Stimulated activated memory B cell treated with anti-CD40 and anti-IgM and Interleukin-4, amounts not matched to agents 10 μg/mL and 1 μg/mL and 100 μg/mL, for 72 hours (primary cell): ENCODE measurements around the gene RORC.
"Not testable (repeated sequence)": the region's sequence is repeated elsewhere in the genome, so short reads cannot be mapped to it uniquely, and the experiment has no call there.

Experiments used
- ATAC-seq: fragments of 150-1000 bp; cut with Tn5 transposase; 2 replicates; pipeline ENCODE4 v1.10.0; 2021
- H3K27ac Mint-ChIP-seq: one replicate; pipeline ENCODE4 v1.8.0; 2022; ENCODE audit warnings: mild to moderate bottlenecking, mixed read lengths
- H3K27me3 Mint-ChIP-seq: one replicate; pipeline ENCODE4 v1.8.0; 2022; ENCODE audit warnings: mixed read lengths
- H3K36me3 Mint-ChIP-seq: one replicate; pipeline ENCODE4 v1.8.0; 2022; ENCODE audit warnings: mixed read lengths
- H3K4me1 Mint-ChIP-seq: one replicate; pipeline ENCODE4 v1.8.0; 2022; ENCODE audit warnings: mixed read lengths
- H3K4me3 Mint-ChIP-seq: one replicate; pipeline ENCODE4 v1.8.0; 2022; ENCODE audit warnings: mild to moderate bottlenecking, moderate library complexity, mixed read lengths
- H3K9me3 Mint-ChIP-seq: one replicate; pipeline ENCODE4 v1.8.0; 2022; ENCODE audit warnings: mixed read lengths

Gene RORC

GRCh38 chr1:151855516-151855915, 23.9 kb upstream of the RORC start:
- not testable (repeated sequence) for H3K36me3 Mint-ChIP-seq, H3K9me3 Mint-ChIP-seq, H3K27ac Mint-ChIP-seq, ATAC-seq, H3K4me3 Mint-ChIP-seq
- Mint-ChIP-seq H3K4me1 (peaks cover 13% of the 10 kb centered on the region), H3K27me3 (peaks cover 19% of the 10 kb centered on the region)

- Mint-ChIP-seq H3K4me3 (no peak overlapping the region), H3K27me3 (peaks cover 27% of the 10 kb centered on the region), H3K36me3 (peaks cover 5% of the 10 kb centered on the region), H3K9me3 (no peaks in the 10 kb centered on the region), H3K4me1 (peaks cover 4% of the 10 kb centered on the region), H3K27ac (no peak overlapping the region)
- no peak for ATAC-seq
These were observed 23.1 kb upstream of the RORC start for GRCh38 chr1:151854658-151855057.

- H3K4me1 Mint-ChIP-seq: no peaks in the 10 kb centered on the region
- H3K27me3 Mint-ChIP-seq: peaks cover 32% of the 10 kb centered on the region
- H3K9me3 Mint-ChIP-seq: no peaks in the 10 kb centered on the region
- H3K4me3 Mint-ChIP-seq: no peak within 1 kb of the TSS
- no peak for ATAC-seq
- H3K27ac Mint-ChIP-seq: no peak within 1 kb of the TSS
- peaks cover 5% of the 10 kb centered on the region for H3K36me3 Mint-ChIP-seq
These were observed 21.9 kb upstream of the RORC start, which contains the start of gene THEM5 for GRCh38 chr1:151853411-151853943. Gene THEM5 (minus strand): TSS chr1:151853712. CDS start chr1:151853565, 147 bp downstream.

GRCh38 chr1:151852733-151853132, 21.1 kb upstream of the RORC start:
- no peak overlapping the region for H3K27ac Mint-ChIP-seq
- H3K27me3 Mint-ChIP-seq: peaks cover 32% of the 10 kb centered on the region
- ATAC-seq: peak; percentile 17
- H3K36me3 Mint-ChIP-seq: peaks cover 5% of the 10 kb centered on the region
- no peaks in the 10 kb centered on the region for H3K9me3 Mint-ChIP-seq
- no peak overlapping the region for H3K4me3 Mint-ChIP-seq
- H3K4me1 Mint-ChIP-seq: no peaks in the 10 kb centered on the region

GRCh38 chr1:151851886-151852285, 20.3 kb upstream of the RORC start:
- H3K27ac Mint-ChIP-seq: no peak overlapping the region
- peaks cover 5% of the 10 kb centered on the region for H3K36me3 Mint-ChIP-seq
- no peak for ATAC-seq
- no peaks in the 10 kb centered on the region for H3K9me3 Mint-ChIP-seq
- peaks cover 32% of the 10 kb centered on the region for H3K27me3 Mint-ChIP-seq
- H3K4me3 Mint-ChIP-seq: no peak overlapping the region
- no peaks in the 10 kb centered on the region for H3K4me1 Mint-ChIP-seq

GRCh38 chr1:151849871-151850270, 18.3 kb upstream of the RORC start:
- peaks cover 8% of the 10 kb centered on the region for H3K4me1 Mint-ChIP-seq
- H3K36me3 Mint-ChIP-seq: peaks cover 17% of the 10 kb centered on the region

GRCh38 chr1:151849126-151849525, 17.5 kb upstream of the RORC start:
- H3K4me3 Mint-ChIP-seq: no peak overlapping the region

More at GRCh38 chr1:151849871-151850270, 18.3 kb upstream of the RORC start:
- Mint-ChIP-seq H3K27ac (no peak overlapping the region), H3K4me3 (no peak overlapping the region), H3K9me3 (no peaks in the 10 kb centered on the region), H3K27me3 (peaks cover 32% of the 10 kb centered on the region)
- ATAC-seq: no peak

GRCh38 chr1:151847867-151848596, 16.4 kb upstream of the RORC start:
- no peaks in the 10 kb centered on the region for H3K9me3 Mint-ChIP-seq
- peaks cover 32% of the 10 kb centered on the region for H3K27me3 Mint-ChIP-seq
- H3K4me1 Mint-ChIP-seq: peaks cover 13% of the 10 kb centered on the region
- no peak overlapping the region for H3K4me3 Mint-ChIP-seq
- H3K27ac Mint-ChIP-seq: no peak overlapping the region
- H3K36me3 Mint-ChIP-seq: peaks cover 23% of the 10 kb centered on the region
- ATAC-seq: no peak

More at GRCh38 chr1:151849126-151849525, 17.5 kb upstream of the RORC start:
- H3K27ac Mint-ChIP-seq: no peak overlapping the region
- H3K27me3 Mint-ChIP-seq: peaks cover 32% of the 10 kb centered on the region
- ATAC-seq: no peak
- no peaks in the 10 kb centered on the region for H3K9me3 Mint-ChIP-seq
- H3K4me1 Mint-ChIP-seq: peaks cover 8% of the 10 kb centered on the region
- H3K36me3 Mint-ChIP-seq: peaks cover 23% of the 10 kb centered on the region

GRCh38 chr1:151846686-151847237, 15.2 kb upstream of the RORC start:
- Mint-ChIP-seq H3K27ac (no peak overlapping the region), H3K9me3 (no peaks in the 10 kb centered on the region), H3K27me3 (peaks cover 26% of the 10 kb centered on the region), H3K4me1 (peaks cover 14% of the 10 kb centered on the region), H3K4me3 (no peak overlapping the region), H3K36me3 (peaks cover 23% of the 10 kb centered on the region)
- no peak for ATAC-seq

GRCh38 chr1:151846062-151846568, 14.5 kb upstream of the RORC start:
- H3K4me3 Mint-ChIP-seq: no peak overlapping the region
- peaks cover 23% of the 10 kb centered on the region for H3K36me3 Mint-ChIP-seq
- H3K27me3 Mint-ChIP-seq: peaks cover 19% of the 10 kb centered on the region
- peaks cover 14% of the 10 kb centered on the region for H3K4me1 Mint-ChIP-seq
- H3K27ac Mint-ChIP-seq: no peak overlapping the region
- H3K9me3 Mint-ChIP-seq: no peaks in the 10 kb centered on the region
- peak; percentile 66 for ATAC-seq

GRCh38 chr1:151843398-151843797, 11.8 kb upstream of the RORC start:
- ATAC-seq: no peak
- peaks cover 18% of the 10 kb centered on the region for H3K36me3 Mint-ChIP-seq
- no peak overlapping the region for H3K27ac Mint-ChIP-seq
- no peak overlapping the region for H3K4me3 Mint-ChIP-seq
- peaks cover 31% of the 10 kb centered on the region for H3K4me1 Mint-ChIP-seq
- peaks cover 9% of the 10 kb centered on the region for H3K27me3 Mint-ChIP-seq
- no peaks in the 10 kb centered on the region for H3K9me3 Mint-ChIP-seq

- ATAC-seq: no peak
- Mint-ChIP-seq H3K27ac (no peak overlapping the region), H3K4me1 (peaks cover 41% of the 10 kb centered on the region), H3K9me3 (no peaks in the 10 kb centered on the region), H3K27me3 (peaks cover 28% of the 10 kb centered on the region), H3K36me3 (peaks cover 12% of the 10 kb centered on the region), H3K4me3 (no peak overlapping the region)
These were observed 9.5 kb upstream of the RORC start for GRCh38 chr1:151841141-151841540.

- H3K36me3 Mint-ChIP-seq: peaks cover 8% of the 10 kb centered on the region
- peak overlapping the region; percentile 53 for H3K27ac Mint-ChIP-seq
- peaks cover 29% of the 10 kb centered on the region for H3K27me3 Mint-ChIP-seq
- H3K4me1 Mint-ChIP-seq: peaks cover 40% of the 10 kb centered on the region
- no peak for ATAC-seq
- no peaks in the 10 kb centered on the region for H3K9me3 Mint-ChIP-seq
- peak overlapping the region; percentile 73 for H3K4me3 Mint-ChIP-seq
These were observed 8.8 kb upstream of the RORC start for GRCh38 chr1:151840421-151840820.

GRCh38 chr1:151839457-151840403, 8.1 kb upstream of the RORC start, which contains the start of gene C2CD4D:
Gene C2CD4D (minus strand): TSS chr1:151839820. CDS start chr1:151838989, 831 bp downstream.
- Mint-ChIP-seq H3K27me3 (peaks cover 29% of the 10 kb centered on the region), H3K36me3 (peaks cover 5% of the 10 kb centered on the region), H3K4me1 (peaks cover 40% of the 10 kb centered on the region), H3K27ac (peak within 1 kb of the TSS; percentile 53), H3K4me3 (peak within 1 kb of the TSS; percentile 73), H3K9me3 (no peaks in the 10 kb centered on the region)
- peak; percentile 63 for ATAC-seq

- Mint-ChIP-seq H3K27ac (peak overlapping the region; percentile 53), H3K4me3 (peak overlapping the region; percentile 73), H3K36me3 (no peaks in the 10 kb centered on the region), H3K4me1 (peaks cover 40% of the 10 kb centered on the region), H3K9me3 (no peaks in the 10 kb centered on the region), H3K27me3 (peaks cover 29% of the 10 kb centered on the region)
- no peak for ATAC-seq
These were observed 7.4 kb upstream of the RORC start for GRCh38 chr1:151839082-151839412.
